ENCODE data around the gene TUT7. TPM values are rescaled to one million over a fixed set of nuclear protein-coding genes. Genes with fewer than 3 reads are reported as not detected.
"Not testable (repeated sequence)": the region's sequence is repeated elsewhere in the genome, so short reads cannot be mapped to it uniquely, and the experiment has no call there.

Gene TUT7
- polyA plus RNA-seq, 1 donor = 24.7 TPM

DNA sequence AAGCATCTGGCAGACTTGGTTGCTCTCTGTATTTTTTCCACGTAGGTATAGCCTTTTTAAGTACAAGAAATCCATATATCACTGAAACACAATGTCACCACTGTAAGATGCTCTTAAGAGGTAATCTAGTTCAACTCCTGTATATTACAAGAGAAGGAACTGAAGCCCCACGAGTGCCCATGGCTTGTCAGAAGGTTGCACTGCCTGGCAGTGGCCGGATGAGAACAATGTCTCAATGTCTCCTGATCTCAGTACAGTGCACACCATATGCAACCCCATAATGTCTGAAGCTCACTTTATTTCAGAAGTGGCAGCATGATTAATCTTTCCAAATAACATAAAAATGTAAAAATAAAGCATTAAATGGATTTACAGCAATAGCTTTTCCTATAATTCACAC, 27.7 kb downstream of the TUT7 start:
- no peak for DNase-seq

GRCh38 chr9:86324901-86325300, 29.3 kb downstream of the TUT7 start:
- H3K27ac ChIP-seq (ENCODE audit: low read length) = no peak overlapping the region
- peaks cover 90% of the 10 kb centered on the region for H3K36me3 ChIP-seq (ENCODE audit: control insufficient read depth, insufficient read depth, low read length)
- DNase-seq = no peak
- H3K4me1 ChIP-seq (ENCODE audit: control insufficient read depth, insufficient read depth, low read length) = no peaks in the 10 kb centered on the region
- H3K27me3 ChIP-seq (ENCODE audit: control insufficient read depth, insufficient read depth, low read length) = no peaks in the 10 kb centered on the region
- WGBS (ENCODE audit: insufficient coverage, low lambda C conversion rate) = no CpG with 5 or more reads among the region's 1 CpG
- H3K9me3 ChIP-seq (ENCODE audit: control insufficient read depth, low read depth, low read length) = no peaks in the 10 kb centered on the region
- H3K4me3 ChIP-seq (ENCODE audit: low read length) = no peak overlapping the region

More for the DNA sequence above, 27.7 kb downstream of the TUT7 start:
- H3K27me3 ChIP-seq (ENCODE audit: control insufficient read depth, insufficient read depth, low read length) = no peaks in the 10 kb centered on the region
- peaks cover 79% of the 10 kb centered on the region for H3K36me3 ChIP-seq (ENCODE audit: control insufficient read depth, insufficient read depth, low read length)
- H3K4me3 ChIP-seq (ENCODE audit: low read length) = no peak overlapping the region
- WGBS (ENCODE audit: insufficient coverage, low lambda C conversion rate) = no CpG with 5 or more reads among the region's 3 CpGs
- no peak overlapping the region for H3K27ac ChIP-seq (ENCODE audit: low read length)
- no peaks in the 10 kb centered on the region for H3K9me3 ChIP-seq (ENCODE audit: control insufficient read depth, low read depth, low read length)
- H3K4me1 ChIP-seq (ENCODE audit: control insufficient read depth, insufficient read depth, low read length) = no peaks in the 10 kb centered on the region

DNA sequence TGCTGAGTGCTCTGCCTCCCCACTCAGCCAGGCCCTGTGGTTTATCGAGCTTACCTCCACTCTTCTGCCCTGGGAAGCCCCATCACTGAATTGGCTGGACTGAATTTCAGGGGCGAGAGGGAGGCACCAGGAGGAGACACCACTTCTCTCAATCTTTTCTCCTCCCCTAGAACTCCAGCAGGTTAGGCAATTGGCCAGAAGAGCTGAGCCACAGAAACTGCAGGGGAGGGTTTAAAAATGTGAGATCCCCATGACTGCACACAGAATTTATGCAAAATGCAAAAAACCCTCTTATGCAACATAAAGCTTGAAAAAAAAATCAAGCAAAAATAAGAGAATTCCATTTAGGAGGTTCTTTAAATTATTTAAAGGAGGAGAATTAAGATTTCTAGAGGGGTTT, 29.9 kb downstream of the TUT7 start:
- no peak for DNase-seq
- H3K4me1 ChIP-seq (ENCODE audit: control insufficient read depth, insufficient read depth, low read length) = no peaks in the 10 kb centered on the region
- no peak overlapping the region for H3K4me3 ChIP-seq (ENCODE audit: low read length)
- H3K9me3 ChIP-seq (ENCODE audit: control insufficient read depth, low read depth, low read length) = no peaks in the 10 kb centered on the region
- no peaks in the 10 kb centered on the region for H3K27me3 ChIP-seq (ENCODE audit: control insufficient read depth, insufficient read depth, low read length)
- no peak overlapping the region for H3K27ac ChIP-seq (ENCODE audit: low read length)
- WGBS (ENCODE audit: insufficient coverage, low lambda C conversion rate) = no CpG with 5 or more reads among the region's 2 CpGs
- H3K36me3 ChIP-seq (ENCODE audit: control insufficient read depth, insufficient read depth, low read length) = peaks cover 90% of the 10 kb centered on the region

DNA sequence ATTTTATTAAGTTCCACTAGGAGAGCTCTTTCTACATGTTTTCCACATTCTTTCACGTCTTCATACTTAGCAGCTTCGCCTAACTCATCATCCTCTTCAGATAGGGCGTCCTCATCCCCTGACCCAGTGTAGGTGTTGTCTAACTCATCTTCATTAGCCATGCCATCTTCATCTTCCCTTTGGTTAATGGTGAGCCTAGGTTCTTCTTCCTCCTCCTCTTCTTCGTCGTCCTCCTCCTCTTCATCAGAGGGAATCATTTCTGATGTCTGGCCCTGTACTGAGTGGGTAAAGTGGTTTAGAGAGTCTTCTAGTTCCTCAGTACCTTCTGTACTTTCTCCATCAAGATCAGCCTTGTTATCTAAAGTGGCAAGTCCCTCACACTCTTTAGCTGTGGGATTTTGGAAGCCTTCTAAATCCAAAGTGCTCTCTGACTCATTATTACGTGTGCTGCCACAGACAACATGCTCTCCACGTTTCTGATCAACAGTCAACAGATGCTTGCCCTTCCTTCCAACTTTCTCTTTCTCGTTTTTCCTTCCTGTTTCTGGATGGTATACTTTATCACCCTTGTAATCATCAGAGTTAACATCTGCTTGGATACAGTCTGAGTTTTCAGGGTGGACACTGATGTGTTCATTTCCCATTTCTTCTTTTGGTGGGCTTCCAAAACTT, 31.1 kb downstream of the TUT7 start:
- 90% methylated on average over 2 of the region's 8 CpGs for WGBS (ENCODE audit: insufficient coverage, low lambda C conversion rate)
- Histone ChIP-seq H3K27me3 (ENCODE audit: control insufficient read depth, insufficient read depth, low read length) (no peaks in the 10 kb centered on the region), H3K4me3 (ENCODE audit: low read length) (no peak overlapping the region), H3K4me1 (ENCODE audit: control insufficient read depth, insufficient read depth, low read length) (no peaks in the 10 kb centered on the region), H3K27ac (ENCODE audit: low read length) (no peak overlapping the region), H3K9me3 (ENCODE audit: control insufficient read depth, low read depth, low read length) (no peaks in the 10 kb centered on the region), H3K36me3 (ENCODE audit: control insufficient read depth, insufficient read depth, low read length) (peaks cover 92% of the 10 kb centered on the region)
- no peak for DNase-seq

DNA sequence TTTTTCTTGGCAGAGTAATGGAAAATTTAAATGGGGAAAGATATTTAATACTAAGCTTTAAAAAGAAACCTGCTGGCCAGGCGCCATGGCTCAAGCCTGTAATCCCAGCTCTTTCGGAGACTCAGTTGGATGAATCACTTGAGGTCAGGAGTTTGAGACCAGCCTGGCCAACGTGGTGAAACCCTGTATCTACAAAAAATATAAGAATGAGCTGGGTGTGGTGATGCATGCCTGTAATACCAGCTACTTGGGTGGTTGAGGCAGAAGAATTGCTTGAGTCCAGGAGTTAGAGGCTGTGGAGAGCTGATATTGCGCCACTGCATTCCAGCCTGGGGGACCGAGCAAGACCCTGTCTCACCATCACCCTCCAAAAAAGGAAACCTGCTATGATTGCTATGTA, 32.8 kb downstream of the TUT7 start:
- Histone ChIP-seq H3K27ac (ENCODE audit: low read length) (no peak overlapping the region), H3K9me3 (ENCODE audit: control insufficient read depth, low read depth, low read length) (no peaks in the 10 kb centered on the region), H3K4me3 (ENCODE audit: low read length) (no peak overlapping the region), H3K4me1 (ENCODE audit: control insufficient read depth, insufficient read depth, low read length) (no peaks in the 10 kb centered on the region), H3K27me3 (ENCODE audit: control insufficient read depth, insufficient read depth, low read length) (no peaks in the 10 kb centered on the region), H3K36me3 (ENCODE audit: control insufficient read depth, insufficient read depth, low read length) (peaks cover 89% of the 10 kb centered on the region)
- no peak for DNase-seq
- WGBS (ENCODE audit: insufficient coverage, low lambda C conversion rate) = 100% methylated on average over 1 of the region's 5 CpGs

DNA sequence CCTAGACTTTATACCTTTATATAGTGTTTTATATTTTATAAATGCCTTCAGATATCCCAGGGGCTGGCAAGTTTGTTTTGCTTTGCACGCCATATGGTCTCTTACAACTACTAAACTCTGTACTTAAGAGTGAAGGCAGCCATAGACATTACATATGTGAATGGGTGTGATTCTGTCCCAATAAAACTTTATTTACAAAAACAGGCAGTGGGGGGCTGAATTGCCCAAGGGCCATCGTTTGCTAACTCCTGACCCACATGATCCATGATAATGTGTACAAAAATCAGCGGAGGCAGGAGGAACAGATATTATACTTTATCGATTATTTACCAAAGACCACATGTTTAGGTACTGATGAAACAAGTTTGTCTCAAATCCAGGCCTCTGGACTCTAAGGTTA, 36.0 kb downstream of the TUT7 start:
- H3K27me3 ChIP-seq (ENCODE audit: control insufficient read depth, insufficient read depth, low read length) = no peaks in the 10 kb centered on the region
- H3K4me3 ChIP-seq (ENCODE audit: low read length) = no peak overlapping the region
- H3K27ac ChIP-seq (ENCODE audit: low read length) = no peak overlapping the region
- WGBS (ENCODE audit: insufficient coverage, low lambda C conversion rate) = 100% methylated on average over 1 of the region's 4 CpGs
- no peaks in the 10 kb centered on the region for H3K4me1 ChIP-seq (ENCODE audit: control insufficient read depth, insufficient read depth, low read length)
- peaks cover 85% of the 10 kb centered on the region for H3K36me3 ChIP-seq (ENCODE audit: control insufficient read depth, insufficient read depth, low read length)
- DNase-seq = no peak
- H3K9me3 ChIP-seq (ENCODE audit: control insufficient read depth, low read depth, low read length) = no peaks in the 10 kb centered on the region

DNA sequence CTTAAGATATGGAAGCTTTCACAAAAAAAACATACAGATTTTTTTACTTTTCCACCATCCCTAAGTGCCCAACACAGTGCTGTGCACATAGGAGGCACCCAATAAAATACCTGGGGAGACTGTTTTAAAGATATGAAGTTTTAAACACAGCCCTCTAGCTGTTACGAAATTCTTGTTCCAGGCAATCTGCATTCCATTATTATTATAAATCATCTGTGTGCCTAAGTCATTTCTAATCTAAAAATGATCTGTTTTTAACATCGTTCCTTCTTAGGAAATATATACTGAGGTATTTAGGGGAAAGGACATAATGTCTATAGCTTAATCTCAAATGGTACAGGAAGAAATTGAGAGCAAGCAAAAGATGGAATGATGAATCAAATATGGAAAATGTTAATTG, 39.1 kb downstream of the TUT7 start:
- Histone ChIP-seq H3K27me3 (ENCODE audit: control insufficient read depth, insufficient read depth, low read length) (no peaks in the 10 kb centered on the region), H3K4me3 (ENCODE audit: low read length) (no peak overlapping the region), H3K9me3 (ENCODE audit: control insufficient read depth, low read depth, low read length) (peaks cover 8% of the 10 kb centered on the region), H3K4me1 (ENCODE audit: control insufficient read depth, insufficient read depth, low read length) (no peaks in the 10 kb centered on the region), H3K36me3 (ENCODE audit: control insufficient read depth, insufficient read depth, low read length) (peaks cover 67% of the 10 kb centered on the region), H3K27ac (ENCODE audit: low read length) (no peak overlapping the region)
- 94% methylated on average over 2 of the region's 2 CpGs for WGBS (ENCODE audit: insufficient coverage, low lambda C conversion rate)
- no peak for DNase-seq

GRCh38 chr9:86312959-86313358, 41.3 kb downstream of the TUT7 start:
- not testable (repeated sequence) for DNase-seq; H3K4me3 ChIP-seq (ENCODE audit: low read length); H3K27ac ChIP-seq (ENCODE audit: low read length); H3K27me3 ChIP-seq (ENCODE audit: control insufficient read depth, insufficient read depth, low read length); H3K4me1 ChIP-seq (ENCODE audit: control insufficient read depth, insufficient read depth, low read length); H3K9me3 ChIP-seq (ENCODE audit: control insufficient read depth, low read depth, low read length)
- WGBS (ENCODE audit: insufficient coverage, low lambda C conversion rate) = no CpG with 5 or more reads among the region's 2 CpGs
- H3K36me3 ChIP-seq (ENCODE audit: control insufficient read depth, insufficient read depth, low read length) = peaks cover 64% of the 10 kb centered on the region

GRCh38 chr9:86308687-86309086, 45.5 kb downstream of the TUT7 start:
- Histone ChIP-seq H3K27ac (ENCODE audit: low read length) (no peak overlapping the region), H3K27me3 (ENCODE audit: control insufficient read depth, insufficient read depth, low read length) (no peaks in the 10 kb centered on the region), H3K4me3 (ENCODE audit: low read length) (no peak overlapping the region), H3K9me3 (ENCODE audit: control insufficient read depth, low read depth, low read length) (peaks cover 8% of the 10 kb centered on the region), H3K4me1 (ENCODE audit: control insufficient read depth, insufficient read depth, low read length) (no peaks in the 10 kb centered on the region), H3K36me3 (ENCODE audit: control insufficient read depth, insufficient read depth, low read length) (peaks cover 56% of the 10 kb centered on the region)
- DNase-seq = no peak
- WGBS (ENCODE audit: insufficient coverage, low lambda C conversion rate) = no CpG with 5 or more reads among the region's 1 CpG

DNA sequence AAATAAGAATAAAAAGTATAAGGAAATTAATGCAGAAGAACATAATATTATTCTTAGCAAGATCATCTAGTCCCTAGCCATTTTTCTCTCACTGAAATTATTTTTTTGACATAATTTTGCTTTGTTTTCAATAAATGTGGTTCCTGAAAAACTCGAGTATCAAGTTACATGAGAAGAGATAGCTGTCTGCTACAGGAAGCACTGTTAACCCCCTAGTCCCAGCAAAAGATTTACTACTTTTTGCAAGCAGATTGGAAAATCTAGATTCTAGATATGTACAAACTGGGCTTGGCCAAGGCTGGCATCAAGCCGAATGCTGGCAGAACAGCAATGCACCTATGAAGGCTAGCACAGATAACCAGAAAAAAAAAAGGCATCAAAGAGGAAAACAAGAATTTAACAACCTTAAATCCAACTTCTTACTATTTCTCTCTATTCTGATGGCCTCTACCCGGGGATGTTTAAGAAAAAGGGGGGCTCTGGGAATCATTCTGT, 49.9 kb downstream of the TUT7 start:
- Histone ChIP-seq H3K27ac (ENCODE audit: low read length) (no peak overlapping the region), H3K4me3 (ENCODE audit: low read length) (no peak overlapping the region), H3K27me3 (ENCODE audit: control insufficient read depth, insufficient read depth, low read length) (no peaks in the 10 kb centered on the region), H3K9me3 (ENCODE audit: control insufficient read depth, low read depth, low read length) (no peaks in the 10 kb centered on the region), H3K36me3 (ENCODE audit: control insufficient read depth, insufficient read depth, low read length) (peaks cover 65% of the 10 kb centered on the region), H3K4me1 (ENCODE audit: control insufficient read depth, insufficient read depth, low read length) (no peaks in the 10 kb centered on the region)
- 62% methylated on average over 2 of the region's 3 CpGs for WGBS (ENCODE audit: insufficient coverage, low lambda C conversion rate)
- no peak for DNase-seq

DNA sequence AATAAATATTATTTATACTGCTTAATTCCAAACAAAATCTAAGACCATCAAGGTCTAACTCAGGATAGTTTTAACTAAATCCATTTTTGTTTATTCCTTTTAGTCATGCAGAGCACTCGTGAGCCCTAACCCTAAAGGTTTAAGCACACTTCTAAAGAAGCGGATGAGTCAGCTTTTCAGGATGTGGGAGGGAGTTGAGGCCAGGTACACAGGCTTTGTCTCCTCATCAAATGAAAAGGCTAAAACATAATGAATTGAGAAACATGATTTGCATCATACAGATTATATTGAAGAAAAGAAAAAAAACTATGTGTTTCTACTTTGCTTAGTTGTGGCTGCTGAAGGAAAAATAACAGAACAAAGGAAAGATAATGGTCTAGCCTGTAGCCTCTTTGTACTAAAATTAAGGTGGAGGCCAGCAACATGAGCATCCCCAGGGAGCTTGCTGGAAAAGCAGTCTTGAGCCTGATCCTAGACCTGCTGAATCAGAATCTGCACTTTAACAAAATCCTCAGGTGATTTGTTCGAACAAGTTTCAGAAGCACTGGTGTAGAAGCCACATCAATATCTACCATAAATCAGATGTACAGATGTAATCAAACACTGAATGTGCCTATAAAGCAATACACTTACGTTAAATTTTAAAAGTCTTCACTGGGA, 50.8 kb downstream of the TUT7 start:
- no peak overlapping the region for H3K4me3 ChIP-seq (ENCODE audit: low read length)
- WGBS (ENCODE audit: insufficient coverage, low lambda C conversion rate) = 90% methylated on average over 2 of the region's 4 CpGs
- H3K27me3 ChIP-seq (ENCODE audit: control insufficient read depth, insufficient read depth, low read length) = no peaks in the 10 kb centered on the region
- H3K9me3 ChIP-seq (ENCODE audit: control insufficient read depth, low read depth, low read length) = no peaks in the 10 kb centered on the region
- H3K36me3 ChIP-seq (ENCODE audit: control insufficient read depth, insufficient read depth, low read length) = peaks cover 72% of the 10 kb centered on the region
- H3K4me1 ChIP-seq (ENCODE audit: control insufficient read depth, insufficient read depth, low read length) = no peaks in the 10 kb centered on the region
- H3K27ac ChIP-seq (ENCODE audit: low read length) = no peak overlapping the region
- DNase-seq = no peak
